Measurements from ENCODE around the gene FAM167B. TPM values are rescaled to one million over a fixed set of nuclear protein-coding genes. Genes with fewer than 3 reads are reported as not detected.

FAM167B gene
- polyA plus RNA-seq, 1 donor (not counting 4 experiments of a cell fraction or from before 2014, with no cell fraction given), result 0.07 TPM

DNA sequence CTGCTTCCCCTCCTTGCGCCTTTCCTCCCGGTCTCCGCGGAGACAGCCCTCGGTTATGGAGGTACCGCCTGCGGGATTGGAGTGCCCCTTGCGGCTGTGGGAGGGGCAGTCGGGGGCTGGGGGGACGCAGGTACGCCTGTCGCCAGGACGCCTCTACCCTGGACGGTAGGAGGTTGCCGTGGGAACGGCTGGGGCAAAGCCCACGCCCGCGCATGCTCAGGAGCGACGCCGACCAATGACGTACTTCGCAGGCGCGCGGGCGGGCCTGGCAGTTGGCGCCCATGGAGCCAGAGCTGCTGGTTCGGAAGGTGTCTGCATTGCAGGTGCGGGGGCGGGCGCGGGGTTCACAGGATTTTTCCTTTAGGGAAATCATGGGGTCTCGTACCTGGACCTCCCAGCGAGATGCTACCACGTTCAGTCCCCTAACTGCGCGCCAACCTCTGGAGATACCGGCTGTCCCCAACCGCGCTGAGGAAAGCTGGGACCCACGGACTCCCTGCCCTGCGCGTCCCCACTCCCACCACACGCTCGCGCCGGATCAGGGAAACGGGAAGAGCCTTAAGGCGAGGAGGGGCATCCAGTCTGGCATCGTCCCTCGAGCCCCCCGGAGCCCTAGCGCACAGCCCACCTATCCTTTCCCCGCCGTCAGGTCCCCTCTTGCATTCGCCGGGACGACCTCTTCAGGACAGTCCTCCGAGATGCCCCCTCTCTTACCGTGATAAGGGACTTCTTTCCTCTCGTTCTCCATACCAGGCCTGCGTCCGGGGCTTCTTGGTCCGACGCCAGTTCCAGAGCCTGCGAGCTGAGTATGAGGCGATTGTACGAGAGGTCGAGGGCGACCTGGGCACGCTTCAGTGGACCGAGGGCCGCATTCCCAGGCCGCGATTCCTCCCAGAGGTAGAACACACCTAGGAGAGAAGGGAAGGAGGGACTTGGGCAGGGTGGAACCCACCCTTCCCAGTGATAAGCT is 41.3 kb upstream of the FAM167B start, which contains the start of gene IQCC:
Gene IQCC, plus strand, starts transcription at position 271 of the 970 bp plus-strand sequence. Its CDS starts 11 bp downstream, at position 282.
- no peak for TF ChIP-seq EZH2 (IDR thresholded peaks at IDR 0.05; ENCODE audit: low read length)
- TF ChIP-seq, protein P1, sequence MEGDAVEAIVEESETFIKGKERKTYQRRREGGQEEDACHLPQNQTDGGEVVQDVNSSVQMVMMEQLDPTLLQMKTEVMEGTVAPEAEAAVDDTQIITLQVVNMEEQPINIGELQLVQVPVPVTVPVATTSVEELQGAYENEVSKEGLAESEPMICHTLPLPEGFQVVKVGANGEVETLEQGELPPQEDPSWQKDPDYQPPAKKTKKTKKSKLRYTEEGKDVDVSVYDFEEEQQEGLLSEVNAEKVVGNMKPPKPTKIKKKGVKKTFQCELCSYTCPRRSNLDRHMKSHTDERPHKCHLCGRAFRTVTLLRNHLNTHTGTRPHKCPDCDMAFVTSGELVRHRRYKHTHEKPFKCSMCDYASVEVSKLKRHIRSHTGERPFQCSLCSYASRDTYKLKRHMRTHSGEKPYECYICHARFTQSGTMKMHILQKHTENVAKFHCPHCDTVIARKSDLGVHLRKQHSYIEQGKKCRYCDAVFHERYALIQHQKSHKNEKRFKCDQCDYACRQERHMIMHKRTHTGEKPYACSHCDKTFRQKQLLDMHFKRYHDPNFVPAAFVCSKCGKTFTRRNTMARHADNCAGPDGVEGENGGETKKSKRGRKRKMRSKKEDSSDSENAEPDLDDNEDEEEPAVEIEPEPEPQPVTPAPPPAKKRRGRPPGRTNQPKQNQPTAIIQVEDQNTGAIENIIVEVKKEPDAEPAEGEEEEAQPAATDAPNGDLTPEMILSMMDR (optimal IDR thresholded peaks at IDR 0.05 in 1 of 3, IDR thresholded peaks at IDR 0.05 in 1 of 3, conservative IDR thresholded peaks at IDR 0.05 in 1 of 3; ENCODE audit: extremely low read depth in 1 of 3, insufficient read depth in 2 of 3, low read length in 3 of 3), result no peak
- Histone ChIP-seq H3K4me3 (ENCODE audit: control insufficient read depth in 2 of 3, extremely low read depth in 1 of 3, insufficient read depth in 2 of 3, low read depth in 1 of 3, low read length in 3 of 3) (peak within 1 kb of the TSS; percentile 62 to 93 (median 78)), H4K20me1 (ENCODE audit: control insufficient read depth, extremely low read depth, insufficient read depth, low read length) (no peaks in the 10 kb centered on the region), H3K9ac (ENCODE audit: control insufficient read depth, extremely low read depth, insufficient read depth, low read length) (peak within 1 kb of the TSS; percentile 93), H3K27me3 (ENCODE audit: control insufficient read depth, extremely low read depth, insufficient read depth, low read length) (no peaks in the 10 kb centered on the region), H3K4me1 (ENCODE audit: control insufficient read depth, extremely low read depth, insufficient read depth, low read length) (peaks cover 18% of the 10 kb centered on the region), H3K4me2 (ENCODE audit: control insufficient read depth, extremely low read depth, insufficient read depth, low read depth, low read length) (peak within 1 kb of the TSS; percentile 98), H3K9me3 (ENCODE audit: control insufficient read depth, low read depth, low read length) (no peaks in the 10 kb centered on the region), H3K9me1 (ENCODE audit: control insufficient read depth, extremely low read depth, insufficient read depth, low read length) (no peaks in the 10 kb centered on the region), H3K36me3 (ENCODE audit: control insufficient read depth in 2 of 2, extremely low read depth in 1 of 2, insufficient read depth in 2 of 2, low read length in 2 of 2) (peaks cover 0 to 3% of the 10 kb centered on the region in 2 experiments), H3K79me2 (ENCODE audit: control insufficient read depth, insufficient read depth, low read length) (no peaks in the 10 kb centered on the region), H3K27ac (ENCODE audit: control insufficient read depth, insufficient read depth, low read length) (peak within 1 kb of the TSS; percentile 65), H2AFZ (ENCODE audit: control insufficient read depth, low read length) (peak within 1 kb of the TSS; percentile 89)
- dilution Hi-C loops (cut with MboI; ENCODE audit: extremely low pct_ligation_motif_present, low sequenced_read_pairs), result no loop called here
- no peak for FAIRE-seq
- no peak for DNase-seq (ENCODE audit: low read depth, low spot score)

DNA sequence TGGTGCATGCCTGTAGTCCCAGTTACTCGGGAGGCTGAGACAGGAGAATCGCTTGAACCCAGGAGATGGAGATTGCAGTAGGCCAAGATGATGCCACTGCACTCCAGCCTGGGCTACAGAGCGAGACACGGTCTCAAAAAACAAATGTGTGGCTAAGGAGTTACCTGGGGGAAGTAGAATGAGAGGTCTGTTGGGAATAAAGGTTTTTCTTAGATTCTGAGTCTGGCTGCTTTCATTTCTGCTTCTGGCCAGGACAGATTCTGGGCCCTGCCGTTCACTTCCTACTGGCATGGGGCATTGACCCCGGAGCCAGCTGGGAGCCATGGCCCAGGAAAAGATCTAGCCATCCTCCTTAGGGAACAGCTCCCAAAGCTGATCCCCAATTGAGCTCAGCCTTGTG is 38.6 kb upstream of the FAM167B start:
- Histone ChIP-seq H3K4me1 (ENCODE audit: control insufficient read depth, extremely low read depth, insufficient read depth, low read length) (peaks cover 11% of the 10 kb centered on the region), H3K27me3 (ENCODE audit: control insufficient read depth, extremely low read depth, insufficient read depth, low read length) (no peaks in the 10 kb centered on the region), H3K4me3 (ENCODE audit: control insufficient read depth in 2 of 3, extremely low read depth in 1 of 3, insufficient read depth in 2 of 3, low read depth in 1 of 3, low read length in 3 of 3) (no peak overlapping the region), H3K9me3 (ENCODE audit: control insufficient read depth, low read depth, low read length) (no peaks in the 10 kb centered on the region), H3K9ac (ENCODE audit: control insufficient read depth, extremely low read depth, insufficient read depth, low read length) (no peak overlapping the region), H3K79me2 (ENCODE audit: control insufficient read depth, insufficient read depth, low read length) (no peaks in the 10 kb centered on the region), H3K9me1 (ENCODE audit: control insufficient read depth, extremely low read depth, insufficient read depth, low read length) (no peaks in the 10 kb centered on the region), H2AFZ (ENCODE audit: control insufficient read depth, low read length) (no peak overlapping the region), H3K27ac (ENCODE audit: control insufficient read depth, insufficient read depth, low read length) (no peak overlapping the region), H4K20me1 (ENCODE audit: control insufficient read depth, extremely low read depth, insufficient read depth, low read length) (no peaks in the 10 kb centered on the region), H3K4me2 (ENCODE audit: control insufficient read depth, extremely low read depth, insufficient read depth, low read depth, low read length) (no peak overlapping the region), H3K36me3 (ENCODE audit: control insufficient read depth in 2 of 2, extremely low read depth in 1 of 2, insufficient read depth in 2 of 2, low read length in 2 of 2) (peaks cover 3 to 5% of the 10 kb centered on the region in 2 experiments)
- FAIRE-seq (no peak), DNase-seq (ENCODE audit: low read depth, low spot score) (no peak)
- dilution Hi-C loops (cut with MboI; ENCODE audit: extremely low pct_ligation_motif_present, low sequenced_read_pairs), result no loop called here
- TF ChIP-seq, protein P1 (optimal IDR thresholded peaks at IDR 0.05 in 1 of 3, IDR thresholded peaks at IDR 0.05 in 1 of 3, conservative IDR thresholded peaks at IDR 0.05 in 1 of 3; ENCODE audit: extremely low read depth in 1 of 3, insufficient read depth in 2 of 3, low read length in 3 of 3), result no peak
- no peak for TF ChIP-seq EZH2 (IDR thresholded peaks at IDR 0.05; ENCODE audit: low read length)
